Renal cortex interstitium (tissue), 3 donors: Measurements from ENCODE around the gene FOXRED1. TPM values are rescaled to one million over a fixed set of nuclear protein-coding genes. Genes with fewer than 3 reads are reported as not detected.

ENCODE experiments used
- polyA plus RNA-seq, 3 donors: library from polyadenylated mRNA; unstranded; fragments of 120-200 nt; gene quantifications; one replicate each; pipeline ENCODE4 v1.2.1, GENCODE V29; 2013; ENCODE audit not compliant: insufficient read length in 3 of 3

Gene FOXRED1
- polyA plus RNA-seq, 3 donors = 30.2 to 56.9 (median 32.2) TPM

Other genes starting within 250 kb of the FOXRED1 start
- 10 to 100 TPM; 26.6 to 32.7 (median 26.8) TPM for gene CDON, start 206.3 kb upstream of the FOXRED1 start, polyA plus RNA-seq
- gene RPUSD4, start 57.5 kb upstream of the FOXRED1 start, polyA plus RNA-seq = 10 to 100 TPM; 30.3 to 38.1 (median 32.4) TPM
- 10 to 100 TPM; 26.1 to 31.6 (median 27.7) TPM for gene FAM118B, start 57.4 kb upstream of the FOXRED1 start, polyA plus RNA-seq
- 10 to 100 TPM; 78.8 to 83.7 (median 82.4) TPM for gene SRPRA, start 259 bp upstream of the FOXRED1 start, polyA plus RNA-seq
- gene TIRAP, start 13.9 kb downstream of the FOXRED1 start, polyA plus RNA-seq = 10 to 100 TPM; 10.2 to 16.7 (median 10.8) TPM
- gene DCPS, start 34.9 kb downstream of the FOXRED1 start, polyA plus RNA-seq = 10 to 100 TPM; 12.7 to 16.7 (median 14.5) TPM
- gene ST3GAL4, start 86.5 kb downstream of the FOXRED1 start, polyA plus RNA-seq = 10 to 100 TPM; 17.1 to 23.6 (median 17.2) TPM